HL-60 (cell line): ENCODE results near the gene FSTL3.

ENCODE experiments used
- POLR2AphosphoS5 ChIP-seq: IDR thresholded peaks from 2 replicates; pipeline ENCODE4 v1.6.1; 2012; ENCODE audit warnings: low read depth
- SPI1 ChIP-seq: IDR thresholded peaks from 2 replicates; pipeline ENCODE4 v1.6.1; 2012; ENCODE audit warnings: low read depth, mild to moderate bottlenecking, borderline replicate concordance
- TF ChIP-seq, protein P1 (sequence below): IDR thresholded peaks from one replicate; pipeline ENCODE4 v1.5.1; 2011; ENCODE audit warnings: low read length, control low read depth, inconsistent platforms; ENCODE audit not compliant: insufficient read depth

- TF ChIP-seq, protein P1, sequence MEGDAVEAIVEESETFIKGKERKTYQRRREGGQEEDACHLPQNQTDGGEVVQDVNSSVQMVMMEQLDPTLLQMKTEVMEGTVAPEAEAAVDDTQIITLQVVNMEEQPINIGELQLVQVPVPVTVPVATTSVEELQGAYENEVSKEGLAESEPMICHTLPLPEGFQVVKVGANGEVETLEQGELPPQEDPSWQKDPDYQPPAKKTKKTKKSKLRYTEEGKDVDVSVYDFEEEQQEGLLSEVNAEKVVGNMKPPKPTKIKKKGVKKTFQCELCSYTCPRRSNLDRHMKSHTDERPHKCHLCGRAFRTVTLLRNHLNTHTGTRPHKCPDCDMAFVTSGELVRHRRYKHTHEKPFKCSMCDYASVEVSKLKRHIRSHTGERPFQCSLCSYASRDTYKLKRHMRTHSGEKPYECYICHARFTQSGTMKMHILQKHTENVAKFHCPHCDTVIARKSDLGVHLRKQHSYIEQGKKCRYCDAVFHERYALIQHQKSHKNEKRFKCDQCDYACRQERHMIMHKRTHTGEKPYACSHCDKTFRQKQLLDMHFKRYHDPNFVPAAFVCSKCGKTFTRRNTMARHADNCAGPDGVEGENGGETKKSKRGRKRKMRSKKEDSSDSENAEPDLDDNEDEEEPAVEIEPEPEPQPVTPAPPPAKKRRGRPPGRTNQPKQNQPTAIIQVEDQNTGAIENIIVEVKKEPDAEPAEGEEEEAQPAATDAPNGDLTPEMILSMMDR = no peak
- no peak for TF ChIP-seq SPI1
- no peak for TF ChIP-seq POLR2AphosphoS5
These were observed 26.1 kb upstream of the FSTL3 start for GRCh38 chr19:650121-650520.
